Measurements from ENCODE around the gene IGDCC3. TPM values are rescaled to one million over a fixed set of nuclear protein-coding genes. Genes with fewer than 3 reads are reported as not detected.
A peak's percentile ranks its signal among the peaks of the same experiment; 100 is the strongest.

The IGDCC3 gene
- under 0.01 and 0.33 TPM in 2 replicates for total RNA-seq

DNA sequence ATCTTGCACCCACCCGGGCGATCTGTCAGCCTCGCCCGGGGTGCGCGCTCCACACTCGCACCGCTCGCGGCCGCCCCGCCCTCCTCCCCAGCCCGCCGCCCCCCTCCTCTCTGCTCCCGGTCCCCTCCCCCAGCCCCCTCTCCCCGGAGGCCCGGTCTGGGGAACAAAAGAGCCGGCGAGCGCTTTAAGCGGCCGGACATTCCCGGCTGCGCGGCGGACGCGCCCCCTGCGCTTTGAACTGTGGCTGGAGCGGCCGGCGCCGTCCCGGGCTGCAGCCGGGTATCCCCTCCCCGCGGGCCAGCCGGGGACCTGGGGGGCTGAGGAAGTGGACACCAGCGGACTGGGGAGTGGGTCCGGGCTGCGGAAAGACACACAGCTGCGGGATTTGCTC is at the start of gene IGDCC3:
IGDCC3 (minus strand) TSS at position 27 of the 391 bp plus-strand sequence. CDS start 214 bp downstream, outside the sequence.

DNA sequence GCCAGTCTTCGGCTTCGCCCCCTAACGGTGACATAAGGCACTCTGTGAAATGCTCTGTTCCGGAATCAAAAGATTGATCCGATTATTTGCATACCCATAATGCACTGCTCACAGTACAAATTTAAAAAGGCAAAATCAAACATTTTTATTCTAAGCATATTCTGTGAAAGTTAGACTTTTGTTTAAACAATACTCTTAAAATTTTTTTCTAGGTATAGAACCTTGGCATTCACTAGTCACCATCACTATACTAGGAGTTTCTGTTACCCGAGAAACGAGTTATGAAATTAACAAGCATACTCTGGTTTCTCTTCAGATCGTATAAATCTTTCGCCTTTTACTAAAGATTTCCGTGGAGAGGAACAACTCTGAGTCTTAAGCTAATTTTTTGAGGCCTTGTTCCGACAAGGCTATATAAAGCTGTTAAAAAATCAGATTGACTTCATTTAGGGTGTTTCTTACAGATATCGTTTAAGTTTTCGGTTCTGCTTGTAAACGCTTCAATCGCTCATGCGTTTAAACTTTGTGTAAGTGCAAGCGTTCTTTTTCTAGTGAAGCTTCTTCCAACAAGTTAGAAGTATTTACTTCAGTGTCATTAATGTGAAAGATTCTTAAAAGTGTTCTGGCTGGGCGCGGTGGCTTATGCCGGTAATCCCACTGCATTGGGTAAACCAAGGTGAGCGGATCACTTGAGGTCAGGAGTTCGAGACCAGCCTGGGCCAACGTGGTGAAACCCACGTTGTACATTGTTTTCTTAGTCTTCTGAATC is 73.2 kb downstream of the IGDCC3 start, which contains the start of gene RNU5B-1:
RNU5B-1 (plus strand) TSS at position 297 of the 769 bp plus-strand sequence.

DNA sequence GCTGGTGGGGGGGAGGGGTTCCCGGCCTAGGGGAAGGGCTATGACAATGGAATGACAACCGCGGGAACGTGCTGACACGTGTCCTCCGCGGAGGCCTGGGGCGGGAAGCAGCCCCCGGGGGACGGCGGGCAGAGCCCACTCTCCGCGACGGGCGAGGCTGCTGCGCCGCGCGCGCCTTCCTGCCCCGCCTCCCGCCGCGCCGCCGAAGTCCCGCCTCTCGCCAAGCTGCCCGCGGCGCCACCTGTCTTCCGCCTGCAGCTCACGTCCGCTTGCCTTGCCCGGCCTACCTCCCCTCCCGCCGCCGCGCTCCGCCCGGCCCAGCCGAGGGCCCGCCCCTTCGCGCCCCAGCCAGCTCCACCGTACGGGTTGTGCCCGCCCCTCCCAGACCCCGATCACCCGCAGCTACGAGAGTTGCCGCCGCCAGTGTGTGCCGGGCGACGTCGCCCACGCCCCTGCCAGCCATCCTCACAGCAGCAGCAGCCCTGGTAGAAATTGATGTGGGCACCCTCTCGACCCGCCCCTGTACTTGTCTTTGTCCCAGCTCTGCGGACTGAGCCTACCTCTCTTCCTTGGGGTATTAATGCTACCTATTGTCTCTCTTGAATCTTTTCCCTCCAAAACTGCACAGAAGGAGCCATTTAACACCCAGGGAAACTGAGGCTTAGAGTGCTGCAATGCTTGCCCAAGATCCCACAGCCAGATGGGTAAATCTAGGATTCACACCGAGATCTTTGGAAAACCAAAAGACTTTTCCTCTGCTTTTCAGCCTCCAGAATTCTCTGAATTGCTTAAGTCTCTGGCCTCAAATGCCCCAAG is 90.9 kb downstream of the IGDCC3 start, which contains the start of gene PARP16:
PARP16 (minus strand) TSS at position 180 of the 816 bp plus-strand sequence. CDS start 457 bp downstream, outside the sequence.

Small RNAs within 50 kb of the gene (small RNA-seq; reads per million reads assigned to genes)
- gene RNU5A-1, result 258 reads per million, percentile 99 among the genes with 10 or more reads in this experiment
- gene RNU5B-1, result 348 reads per million, percentile 99 among the genes with 10 or more reads in this experiment
- gene SNORA24B, result 33.3 reads per million, percentile 98 among the genes with 10 or more reads in this experiment

Other genes with a start within 250 kb of the IGDCC3 start
- 16.3 and 23.4 TPM in 2 replicates for gene PDCD7, start 244.2 kb downstream of the IGDCC3 start, total RNA-seq
- gene CLPX, start 192.7 kb downstream of the IGDCC3 start, total RNA-seq, result 42.8 and 54.5 TPM in 2 replicates
- not detected in 2 replicates for gene CILP, start 166.5 kb downstream of the IGDCC3 start, total RNA-seq
- 3.7 and 6.2 TPM in 2 replicates for gene PARP16, start 91.1 kb downstream of the IGDCC3 start, total RNA-seq
- not detected in 2 replicates for gene RNU5A-1, start 82.0 kb downstream of the IGDCC3 start, total RNA-seq
- not detected in 2 replicates for gene RNU5B-1, start 73.3 kb downstream of the IGDCC3 start, total RNA-seq
- gene IGDCC4, start 44.9 kb upstream of the IGDCC3 start, total RNA-seq, result under 0.01 TPM in 1 of 2 replicates, not detected in the other
- 45.4 and 51.4 TPM in 2 replicates for gene DPP8, start 139.7 kb upstream of the IGDCC3 start, total RNA-seq
- 89.2 and 90.8 TPM in 2 replicates for gene HACD3, start 152.5 kb upstream of the IGDCC3 start, total RNA-seq
- 41.5 and 44.7 TPM in 2 replicates for gene INTS14, start 233.1 kb upstream of the IGDCC3 start, total RNA-seq
- gene SLC24A1, start 243.9 kb upstream of the IGDCC3 start, total RNA-seq, result 9.2 and 13.7 TPM in 2 replicates

Data from vein endothelial cell (primary cell).